Measurements from ENCODE around the gene ZNF487. TPM values are rescaled to one million over a fixed set of nuclear protein-coding genes. Genes with fewer than 3 reads are reported as not detected.
A peak's percentile ranks its signal among the peaks of the same experiment; 100 is the strongest.

The ZNF487 gene
- polyA plus RNA-seq, 1 experiment: 4.5 TPM

DNA sequence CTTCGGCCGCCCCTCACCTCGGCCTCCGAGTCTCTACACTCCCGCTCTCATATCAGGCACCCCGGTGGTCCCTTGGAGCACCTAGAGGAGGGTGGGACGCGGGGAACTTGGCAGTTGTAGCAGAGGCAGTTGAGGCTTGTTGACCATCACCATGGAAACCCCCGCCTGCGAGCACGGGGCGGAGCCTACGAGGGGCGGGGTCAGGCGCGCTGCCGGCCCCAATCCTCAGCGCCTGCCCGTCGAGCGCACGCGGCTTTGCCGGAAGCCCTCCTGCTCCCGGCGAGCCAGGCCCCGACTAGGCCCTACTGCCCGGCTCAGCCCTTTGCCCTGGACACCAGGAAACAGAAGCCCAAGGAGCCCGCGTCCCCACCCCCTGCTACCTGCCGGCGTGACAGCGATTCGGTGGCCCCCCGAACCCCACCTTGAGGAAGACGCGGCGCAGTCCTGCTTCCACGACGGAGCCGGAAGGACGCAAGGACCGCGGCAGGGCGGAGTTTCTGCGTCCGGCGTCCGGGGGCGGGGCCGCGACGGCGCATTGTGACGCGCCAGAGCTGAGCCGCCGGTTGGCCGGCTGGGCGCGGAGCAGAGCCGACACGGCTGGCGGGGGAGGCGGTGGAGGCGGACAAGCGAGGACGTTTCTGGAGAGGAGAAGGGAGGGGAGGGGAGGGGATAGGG lies 28.1 kb upstream of the ZNF487 start, which contains the start of gene HNRNPF:
HNRNPF (minus strand) TSS at position 477 of the 675 bp plus-strand sequence. CDS start 21,302 bp downstream, outside the sequence.
- ChIA-PET POLR2A (interaction anchor here (0.6 to 1.2 kb wide), 3 partner anchors 9 to 64 kb away, joined by 4 to 13 read pairs (median 7); no protein-coding TSS in a partner anchor), CTCF (interaction anchor here (1.2 kb wide), 1 partner anchor 10 kb away, joined by 3 read pairs; no protein-coding TSS in a partner anchor)
- H3K36me3 ChIP-seq (ENCODE audit: control insufficient read depth, insufficient read depth, low read length): no peaks in the 10 kb centered on the region
- DNase-seq (ENCODE audit: low read depth): peak; percentile 78
- no peaks in the 10 kb centered on the region for H3K27me3 ChIP-seq (ENCODE audit: control insufficient read depth, insufficient read depth, low read length)
- H3K4me3 ChIP-seq (ENCODE audit: low read depth, low read length): peak within 1 kb of the TSS; percentile 71
- TF ChIP-seq, protein P1, sequence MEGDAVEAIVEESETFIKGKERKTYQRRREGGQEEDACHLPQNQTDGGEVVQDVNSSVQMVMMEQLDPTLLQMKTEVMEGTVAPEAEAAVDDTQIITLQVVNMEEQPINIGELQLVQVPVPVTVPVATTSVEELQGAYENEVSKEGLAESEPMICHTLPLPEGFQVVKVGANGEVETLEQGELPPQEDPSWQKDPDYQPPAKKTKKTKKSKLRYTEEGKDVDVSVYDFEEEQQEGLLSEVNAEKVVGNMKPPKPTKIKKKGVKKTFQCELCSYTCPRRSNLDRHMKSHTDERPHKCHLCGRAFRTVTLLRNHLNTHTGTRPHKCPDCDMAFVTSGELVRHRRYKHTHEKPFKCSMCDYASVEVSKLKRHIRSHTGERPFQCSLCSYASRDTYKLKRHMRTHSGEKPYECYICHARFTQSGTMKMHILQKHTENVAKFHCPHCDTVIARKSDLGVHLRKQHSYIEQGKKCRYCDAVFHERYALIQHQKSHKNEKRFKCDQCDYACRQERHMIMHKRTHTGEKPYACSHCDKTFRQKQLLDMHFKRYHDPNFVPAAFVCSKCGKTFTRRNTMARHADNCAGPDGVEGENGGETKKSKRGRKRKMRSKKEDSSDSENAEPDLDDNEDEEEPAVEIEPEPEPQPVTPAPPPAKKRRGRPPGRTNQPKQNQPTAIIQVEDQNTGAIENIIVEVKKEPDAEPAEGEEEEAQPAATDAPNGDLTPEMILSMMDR (IDR thresholded peaks at IDR 0.05; ENCODE audit: insufficient read depth, low read depth, low read length): no peak

GRCh38 chr10:43409385-43410109 lies 27.4 kb upstream of the ZNF487 start:
- Histone ChIP-seq H3K4me3 (ENCODE audit: low read depth, low read length) (peak overlapping the region; percentile 71), H3K27me3 (ENCODE audit: control insufficient read depth, insufficient read depth, low read length) (no peaks in the 10 kb centered on the region), H3K36me3 (ENCODE audit: control insufficient read depth, insufficient read depth, low read length) (no peaks in the 10 kb centered on the region)
- TF ChIP-seq, protein P1 (IDR thresholded peaks at IDR 0.05; ENCODE audit: insufficient read depth, low read depth, low read length): no peak
- DNase-seq (ENCODE audit: low read depth): no peak
- POLR2A ChIA-PET: interaction anchor here (0.6 to 1.2 kb wide), 2 partner anchors 10 to 65 kb away, joined by 4 to 7 read pairs; no protein-coding TSS in a partner anchor
- CTCF ChIA-PET: interaction anchor here (1.2 kb wide), 1 partner anchor 9 kb away, joined by 3 read pairs; no protein-coding TSS in a partner anchor

DNA sequence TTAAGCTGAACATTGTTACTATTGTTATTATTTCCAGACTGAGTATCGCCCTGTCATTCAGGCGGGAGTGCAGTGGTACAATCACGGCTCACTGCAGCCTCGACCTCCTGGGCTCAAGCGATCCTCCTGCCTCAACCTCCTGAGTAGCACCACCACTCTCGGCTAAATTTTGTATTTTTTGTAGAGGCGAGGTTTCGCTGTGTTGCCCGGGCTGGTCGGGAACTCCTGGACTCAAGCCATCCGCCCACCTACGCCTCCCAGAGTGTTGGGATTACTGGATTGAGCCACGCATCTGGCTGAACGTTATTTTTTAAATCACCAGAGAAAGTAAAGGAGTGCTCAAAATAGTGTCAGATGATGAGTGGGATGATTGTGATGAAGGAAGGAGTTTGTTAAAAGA lies 26.6 kb upstream of the ZNF487 start:
- no peak for DNase-seq (ENCODE audit: low read depth)

GRCh38 chr10:43411536-43411935 lies 25.4 kb upstream of the ZNF487 start:
- Histone ChIP-seq H3K4me3 (ENCODE audit: low read depth, low read length) (no peak overlapping the region), H3K27me3 (ENCODE audit: control insufficient read depth, insufficient read depth, low read length) (no peaks in the 10 kb centered on the region), H3K36me3 (ENCODE audit: control insufficient read depth, insufficient read depth, low read length) (no peaks in the 10 kb centered on the region)
- POLR2A ChIA-PET: no interaction called here
- TF ChIP-seq, protein P1 (IDR thresholded peaks at IDR 0.05; ENCODE audit: insufficient read depth, low read depth, low read length): no peak
- CTCF ChIA-PET: interaction anchor here (0.6 kb wide), 1 partner anchor 221 kb away, joined by 3 read pairs; no protein-coding TSS in a partner anchor
- DNase-seq (ENCODE audit: low read depth): no peak

More for the DNA sequence above, 26.6 kb upstream of the ZNF487 start:
- TF ChIP-seq, protein P1 (IDR thresholded peaks at IDR 0.05; ENCODE audit: insufficient read depth, low read depth, low read length): no peak
- Histone ChIP-seq H3K4me3 (ENCODE audit: low read depth, low read length) (no peak overlapping the region), H3K27me3 (ENCODE audit: control insufficient read depth, insufficient read depth, low read length) (no peaks in the 10 kb centered on the region), H3K36me3 (ENCODE audit: control insufficient read depth, insufficient read depth, low read length) (no peaks in the 10 kb centered on the region)
- ChIA-PET POLR2A (interaction anchor here (1.2 kb wide), 1 partner anchor 11 kb away, joined by 4 read pairs; no protein-coding TSS in a partner anchor), CTCF (no interaction called here)

GRCh38 chr10:43415544-43415943 lies 21.4 kb upstream of the ZNF487 start:
- ChIA-PET CTCF (no interaction called here), POLR2A (no interaction called here)
- TF ChIP-seq, protein P1 (IDR thresholded peaks at IDR 0.05; ENCODE audit: insufficient read depth, low read depth, low read length): no peak
- no peaks in the 10 kb centered on the region for H3K36me3 ChIP-seq (ENCODE audit: control insufficient read depth, insufficient read depth, low read length)
- no peaks in the 10 kb centered on the region for H3K27me3 ChIP-seq (ENCODE audit: control insufficient read depth, insufficient read depth, low read length)
- DNase-seq (ENCODE audit: low read depth): no peak
- H3K4me3 ChIP-seq (ENCODE audit: low read depth, low read length): no peak overlapping the region
